Calu3 (cell line): Measurements from ENCODE around the gene CALHM2. TPM values are rescaled to one million over a fixed set of nuclear protein-coding genes. Genes with fewer than 3 reads are reported as not detected.

Source experiments
- BruUV-seq: library from RNA; stranded (reverse); fragments of 400-500 nt; replicated peaks from 2 replicates; lab custom pipeline; 2021; lab: Mats Ljungman, UMichigan
- CTCF ChIA-PET: fragments of 300-600 bp; sonication (Branson Sonifier 250); formaldehyde crosslinking; loops from one replicate; lab custom pipeline; 2022; ENCODE audit warnings: antibody characterized with exemption; lab: Charles Lee
- DNase-seq: peaks from one replicate; pipeline ENCODE4 v3.0.0; 2022
- H3K27ac Mint-ChIP-seq: one replicate; pipeline ENCODE4 v1.8.0; 2022; ENCODE audit warnings: mixed read lengths; ENCODE audit not compliant: unreplicated experiment
- H3K27me3 Mint-ChIP-seq: one replicate; pipeline ENCODE4 v1.8.0; 2022; ENCODE audit warnings: mixed read lengths; ENCODE audit not compliant: unreplicated experiment
- H3K36me3 Mint-ChIP-seq: one replicate; pipeline ENCODE4 v1.8.0; 2022; ENCODE audit warnings: mild to moderate bottlenecking, moderate library complexity, mixed read lengths; ENCODE audit not compliant: insufficient read depth, unreplicated experiment
- H3K4me1 Mint-ChIP-seq: one replicate; pipeline ENCODE4 v1.8.0; 2022; ENCODE audit warnings: mild to moderate bottlenecking, low read depth, mixed read lengths; ENCODE audit not compliant: unreplicated experiment
- H3K4me3 Mint-ChIP-seq: one replicate; pipeline ENCODE4 v1.8.0; 2022; ENCODE audit warnings: mild to moderate bottlenecking, low read depth, moderate library complexity, mixed read lengths; ENCODE audit not compliant: unreplicated experiment
- H3K9me3 Mint-ChIP-seq: one replicate; pipeline ENCODE4 v1.8.0; 2022; ENCODE audit warnings: low read depth, mixed read lengths; ENCODE audit not compliant: unreplicated experiment
- CTCF ChIP-seq: fragments of 200-600 bp; IDR thresholded peaks from one replicate; pipeline ENCODE4 v1.8.0; 2022; ENCODE audit warnings: antibody characterized with exemption; ENCODE audit not compliant: unreplicated experiment
- intact Hi-C: fragments of 100-400 bp; cut with micrococcal nuclease; formaldehyde crosslinking; loops from one replicate; pipeline ENCODE4 v1.10.0; 2022; ENCODE audit not compliant: unreplicated experiment
- total RNA-seq: library from RNA; stranded (reverse); gene quantifications from 2 replicates; pipeline ENCODE4 v1.2.3, GENCODE V29; 2022

Gene CALHM2
- total RNA-seq, 1 experiment from 2014 or later = 0.45 TPM

GRCh38 chr10:103440416-103440815, 11.8 kb downstream of the CALHM2 start:
- Mint-ChIP-seq H3K4me1 (no peaks in the 10 kb centered on the region), H3K36me3 (peaks cover 39% of the 10 kb centered on the region), H3K27me3 (no peaks in the 10 kb centered on the region), H3K27ac (no peak overlapping the region), H3K4me3 (no peak overlapping the region), H3K9me3 (no peaks in the 10 kb centered on the region)
- no peak for TF ChIP-seq CTCF
- CTCF ChIA-PET = no interaction called here
- intact Hi-C loops = no loop called here
- BruUV-seq = TSS peak; percentile 26
- DNase-seq = no peak

DNA sequence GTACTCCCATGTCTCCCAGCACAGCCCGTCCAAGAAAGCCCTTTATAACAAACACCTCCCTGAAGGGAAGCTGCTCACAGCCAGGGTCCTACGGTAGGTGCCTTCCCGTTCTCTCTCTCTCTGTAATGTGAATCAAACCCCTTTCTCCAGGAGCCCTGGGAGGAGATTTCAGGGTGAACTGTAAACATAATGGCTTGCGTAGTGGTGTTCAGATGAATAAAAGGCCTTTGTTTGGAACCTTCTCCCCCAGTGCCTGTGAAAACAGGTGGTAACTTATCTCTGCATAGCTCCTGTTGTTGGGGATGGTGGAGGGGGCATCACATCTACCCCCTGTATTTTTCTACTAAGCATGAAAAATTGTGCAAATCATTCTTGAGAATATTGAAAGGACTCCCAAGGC, 12.4 kb downstream of the CALHM2 start:
- no TSS peak for BruUV-seq

GRCh38 chr10:103433858-103434257, 18.3 kb downstream of the CALHM2 start:
- intact Hi-C loops = no loop called here
- H3K36me3 Mint-ChIP-seq = peaks cover 50% of the 10 kb centered on the region
- H3K27ac Mint-ChIP-seq = no peak overlapping the region
- CTCF ChIA-PET = no interaction called here
- no peaks in the 10 kb centered on the region for H3K9me3 Mint-ChIP-seq
- H3K4me1 Mint-ChIP-seq = no peaks in the 10 kb centered on the region
- no peak for TF ChIP-seq CTCF
- no peaks in the 10 kb centered on the region for H3K27me3 Mint-ChIP-seq
- H3K4me3 Mint-ChIP-seq = no peak overlapping the region
- no peak for DNase-seq
- BruUV-seq = no TSS peak

More for the DNA sequence above, 12.4 kb downstream of the CALHM2 start:
- Mint-ChIP-seq H3K27ac (no peak overlapping the region), H3K9me3 (no peaks in the 10 kb centered on the region), H3K4me3 (no peak overlapping the region), H3K4me1 (no peaks in the 10 kb centered on the region), H3K27me3 (no peaks in the 10 kb centered on the region), H3K36me3 (peaks cover 39% of the 10 kb centered on the region)
- CTCF ChIA-PET = no interaction called here
- TF ChIP-seq CTCF = no peak
- no peak for DNase-seq
- intact Hi-C loops = no loop called here

DNA sequence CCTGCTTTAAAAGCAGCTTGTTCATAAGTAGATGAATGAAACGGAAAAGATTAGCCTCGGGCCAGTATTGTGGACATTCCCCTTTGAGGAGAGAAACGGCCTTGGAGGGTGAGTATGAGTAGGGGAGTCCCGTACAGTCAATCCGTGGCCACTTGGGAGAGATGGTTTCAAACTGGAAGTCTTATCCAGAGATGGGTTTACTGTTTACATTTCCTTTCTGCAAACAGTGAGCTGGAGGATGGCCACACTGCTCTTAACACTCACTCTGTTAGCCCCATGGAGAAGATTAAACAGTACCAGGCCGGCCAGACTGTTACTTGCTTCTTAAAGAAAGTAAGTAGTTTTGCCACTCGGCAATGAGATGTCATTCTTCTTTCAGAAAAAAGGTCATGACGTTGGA, 20.3 kb downstream of the CALHM2 start:
- no peaks in the 10 kb centered on the region for H3K9me3 Mint-ChIP-seq
- peaks cover 44% of the 10 kb centered on the region for H3K36me3 Mint-ChIP-seq
- CTCF ChIA-PET = no interaction called here
- no peak for TF ChIP-seq CTCF
- H3K4me3 Mint-ChIP-seq = no peak overlapping the region
- no peaks in the 10 kb centered on the region for H3K27me3 Mint-ChIP-seq
- H3K27ac Mint-ChIP-seq = no peak overlapping the region
- no peaks in the 10 kb centered on the region for H3K4me1 Mint-ChIP-seq
- intact Hi-C loops = no loop called here
- no peak for DNase-seq
- no TSS peak for BruUV-seq

DNA sequence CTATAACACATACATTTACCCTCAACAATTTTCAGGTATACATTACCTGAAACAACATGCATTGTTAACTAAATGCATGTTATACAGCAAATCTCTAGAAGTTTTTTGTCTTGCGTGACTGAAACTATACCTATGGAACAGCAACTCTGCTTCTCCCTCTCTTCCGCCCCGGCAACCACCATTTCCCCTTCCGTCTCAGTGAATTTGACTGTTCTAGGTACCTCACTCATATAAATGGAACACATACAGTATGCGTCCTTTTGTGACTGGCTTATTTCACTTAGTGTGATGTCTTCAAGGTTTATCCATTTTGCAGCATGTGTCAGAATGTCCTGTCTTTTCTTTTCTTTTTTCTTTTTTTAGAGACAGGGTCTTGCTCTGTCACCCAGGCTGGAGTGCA, 22.5 kb downstream of the CALHM2 start:
- no TSS peak for BruUV-seq
- no peak overlapping the region for H3K4me3 Mint-ChIP-seq
- no peak for DNase-seq
- intact Hi-C loops = no loop called here
- peaks cover 42% of the 10 kb centered on the region for H3K36me3 Mint-ChIP-seq
- no peaks in the 10 kb centered on the region for H3K27me3 Mint-ChIP-seq
- H3K4me1 Mint-ChIP-seq = no peaks in the 10 kb centered on the region
- CTCF ChIA-PET = no interaction called here
- TF ChIP-seq CTCF = no peak
- no peaks in the 10 kb centered on the region for H3K9me3 Mint-ChIP-seq
- no peak overlapping the region for H3K27ac Mint-ChIP-seq
